Stimulated activated CD8-positive, alpha-beta memory T cell treated with anti-CD3 and anti-CD28 coated beads, Interleukin-4, amount 100 ng/mL, for 24 hours (primary cell): ENCODE results near the gene SNX3.
"Not testable (repeated sequence)": the region's sequence is repeated elsewhere in the genome, so short reads cannot be mapped to it uniquely, and the experiment has no call there.

Experiments
- DNase-seq: peaks from one replicate; pipeline ENCODE4 v3.0.0-alpha.2; 2020; ENCODE audit warnings: low read depth

SNX3 gene

DNA sequence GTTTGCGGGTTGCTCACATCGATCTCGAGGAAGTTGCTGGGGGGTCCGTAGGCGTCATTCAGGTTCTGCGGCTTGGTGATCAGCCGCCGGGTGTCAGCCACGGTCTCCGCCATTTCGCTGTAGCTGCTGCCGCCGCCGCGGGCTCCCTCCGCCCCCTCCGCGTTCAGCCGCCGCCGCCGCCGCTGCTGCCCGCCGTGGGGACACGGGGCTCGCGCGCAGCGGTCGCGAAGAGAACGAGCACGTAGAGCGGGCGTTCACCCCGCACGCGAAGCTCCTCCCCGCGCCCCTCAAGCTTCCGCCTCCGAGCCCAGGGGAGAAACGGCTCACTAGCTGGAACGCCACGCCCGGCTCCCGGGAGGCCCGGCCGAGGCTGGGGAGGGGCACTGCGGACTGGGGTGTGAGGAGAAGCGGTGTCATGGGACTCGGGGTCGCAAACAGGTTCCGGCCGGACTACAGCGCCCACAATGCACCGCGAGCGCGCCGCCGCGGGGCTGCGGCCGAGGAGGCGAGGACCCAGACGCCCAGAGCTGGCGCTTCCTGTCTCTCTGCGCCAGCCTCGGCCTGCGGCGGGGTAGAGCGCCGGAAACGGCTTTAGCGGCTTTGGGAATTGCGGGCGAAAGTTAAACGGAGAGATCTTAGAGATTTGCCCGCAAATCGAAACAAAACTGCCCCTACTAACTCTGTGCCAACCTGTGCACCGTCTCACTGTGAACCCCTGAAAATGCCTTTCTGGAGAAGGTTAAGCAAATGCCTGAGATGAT, at the start of gene SNX3:
Gene SNX3 (minus strand): TSS at position 232 of the 761 bp plus-strand sequence. CDS start 119 bp downstream, at position 113.
- peak; percentile 83 for DNase-seq

DNA sequence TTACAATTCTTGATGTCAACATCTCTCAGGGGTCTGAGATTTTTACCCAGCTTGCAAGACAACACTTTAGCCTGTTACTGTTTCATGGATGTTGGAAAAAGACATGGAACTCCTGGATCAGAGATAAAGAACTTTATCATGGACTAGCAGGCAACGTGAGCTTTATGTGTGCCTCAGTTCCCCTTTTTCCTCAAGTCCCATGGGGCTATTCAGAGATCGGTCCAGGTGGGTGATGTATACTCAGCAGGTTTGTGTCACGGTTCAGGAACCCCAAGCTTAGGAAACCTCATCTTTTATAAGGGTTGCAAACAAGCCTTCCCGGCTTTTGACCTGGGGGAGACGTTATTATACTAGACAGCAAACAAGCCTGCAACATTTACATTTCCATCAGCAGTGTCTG, 49.0 kb upstream of the SNX3 start:
- DNase-seq: no peak

DNA sequence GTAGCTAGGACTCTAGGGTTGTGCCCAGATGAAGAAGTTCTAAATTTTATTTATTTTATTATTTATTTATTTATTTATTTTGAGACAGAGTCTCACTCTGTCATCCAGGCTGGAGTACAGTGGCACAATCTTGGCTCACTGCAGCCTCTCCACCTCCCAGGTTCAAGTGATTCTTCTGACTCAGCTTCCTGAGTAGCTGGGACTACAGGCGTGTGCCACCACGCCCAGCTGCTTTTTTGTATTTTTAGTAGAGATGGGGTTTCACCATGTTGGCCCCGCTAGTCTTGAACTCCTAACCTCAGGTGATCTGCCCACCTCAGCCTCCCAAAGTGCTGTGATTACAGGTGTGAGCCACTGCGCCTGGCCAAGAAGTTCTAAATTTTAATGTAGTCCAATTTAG, 47.8 kb upstream of the SNX3 start:
- not testable (repeated sequence) for DNase-seq

DNA sequence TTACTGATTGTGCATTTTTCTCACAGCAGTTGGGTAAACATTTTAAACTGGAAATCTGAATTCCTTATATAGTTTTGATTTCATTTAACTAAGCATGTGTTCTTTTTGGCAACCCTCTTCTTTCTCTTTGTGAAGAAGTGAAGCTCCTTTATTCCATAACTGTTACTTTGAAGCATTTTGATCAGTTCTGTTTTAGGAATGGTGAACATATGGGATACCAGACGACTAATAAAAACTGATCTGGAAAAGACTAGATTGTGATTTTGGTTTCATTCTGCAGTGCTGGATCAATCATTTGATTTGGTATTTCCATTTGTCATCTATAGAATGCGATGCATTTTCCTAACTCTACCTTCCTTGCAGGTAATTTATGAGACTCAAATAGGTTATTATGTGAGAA, 43.8 kb upstream of the SNX3 start:
- no peak for DNase-seq

DNA sequence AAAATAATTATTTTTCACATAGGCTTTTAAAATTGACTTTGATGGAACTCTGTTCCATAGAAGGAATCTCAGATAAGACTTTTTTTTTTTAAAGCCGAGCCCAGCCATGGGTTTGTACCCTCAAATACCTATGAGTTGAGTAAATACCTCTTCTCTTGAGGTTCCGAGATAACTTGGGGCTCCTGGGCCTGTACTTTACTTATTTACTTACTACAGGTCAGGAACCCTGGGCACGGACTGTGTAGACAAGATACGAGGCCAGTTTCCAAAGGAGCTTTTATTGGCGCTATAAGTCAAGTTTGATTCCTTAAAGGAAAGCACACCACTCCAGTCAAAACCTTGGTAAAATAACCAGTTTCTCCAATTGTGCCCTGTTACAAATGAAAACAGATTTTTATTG, 41.5 kb upstream of the SNX3 start:
- DNase-seq: no peak

DNA sequence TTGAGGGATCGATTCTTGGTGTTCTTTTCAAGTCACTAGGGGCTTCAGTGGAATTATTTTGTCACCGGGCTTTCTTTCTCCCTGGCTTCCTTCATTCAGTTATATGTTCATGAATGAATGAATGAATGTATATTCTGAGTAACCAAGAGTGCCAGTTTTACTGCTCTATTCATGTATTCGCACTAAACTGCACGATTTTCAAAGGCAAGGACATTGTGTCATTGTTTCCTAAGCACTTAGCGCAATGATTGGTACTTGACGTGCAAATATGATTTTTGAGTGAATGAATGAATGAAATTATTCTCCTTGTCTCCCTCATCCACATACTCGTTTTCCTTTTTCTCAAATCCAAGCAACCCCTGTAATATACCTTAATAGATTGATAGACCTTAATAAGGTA, 34.8 kb upstream of the SNX3 start:
- DNase-seq: no peak

DNA sequence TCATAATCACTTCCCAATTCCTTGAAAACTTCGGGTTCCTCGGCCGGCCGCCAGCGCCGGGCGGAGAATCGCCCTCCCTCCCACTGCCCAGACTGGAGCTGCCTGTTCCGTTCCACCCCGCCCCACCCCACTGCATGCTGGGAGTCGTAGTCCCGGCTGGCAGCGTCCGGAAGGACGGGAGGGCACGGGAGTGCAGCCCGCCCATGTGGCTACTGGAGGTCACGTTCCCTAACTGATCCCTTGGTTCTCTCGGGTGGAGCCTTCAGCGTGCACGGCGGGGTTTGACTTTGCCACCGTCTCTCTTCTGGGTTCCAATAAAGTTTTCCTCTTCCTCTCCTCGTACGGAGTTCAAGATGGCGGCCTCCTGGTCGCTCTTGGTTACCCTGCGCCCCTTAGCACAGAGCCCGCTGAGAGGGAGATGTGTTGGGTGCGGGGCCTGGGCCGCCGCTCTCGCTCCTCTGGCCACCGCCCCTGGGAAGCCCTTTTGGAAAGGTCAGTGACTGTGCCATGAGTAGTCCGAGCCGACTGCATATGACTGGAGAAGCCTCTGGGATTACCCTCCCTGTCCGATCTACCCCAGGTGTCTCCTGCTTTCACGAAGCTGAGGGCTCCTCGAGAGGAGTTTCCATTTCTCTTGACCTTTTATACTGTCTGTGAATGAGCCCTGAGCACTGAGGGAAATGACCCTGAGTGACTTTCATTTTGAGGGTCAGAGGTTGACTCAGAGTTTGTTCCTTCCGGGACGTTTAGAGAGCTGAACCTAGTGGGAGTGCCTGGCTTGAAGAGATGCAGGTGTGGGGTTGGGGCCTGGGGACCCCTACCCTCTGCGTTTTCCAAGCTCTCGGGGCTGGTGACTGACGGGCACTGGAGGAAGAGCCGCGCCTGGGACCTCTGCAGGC, 34.1 kb upstream of the SNX3 start, which contains the start of gene AFG1L:
Gene AFG1L (plus strand): TSS at position 328 of the 899 bp plus-strand sequence. CDS start 26 bp downstream, at position 354.
- DNase-seq: peak; percentile 79

DNA sequence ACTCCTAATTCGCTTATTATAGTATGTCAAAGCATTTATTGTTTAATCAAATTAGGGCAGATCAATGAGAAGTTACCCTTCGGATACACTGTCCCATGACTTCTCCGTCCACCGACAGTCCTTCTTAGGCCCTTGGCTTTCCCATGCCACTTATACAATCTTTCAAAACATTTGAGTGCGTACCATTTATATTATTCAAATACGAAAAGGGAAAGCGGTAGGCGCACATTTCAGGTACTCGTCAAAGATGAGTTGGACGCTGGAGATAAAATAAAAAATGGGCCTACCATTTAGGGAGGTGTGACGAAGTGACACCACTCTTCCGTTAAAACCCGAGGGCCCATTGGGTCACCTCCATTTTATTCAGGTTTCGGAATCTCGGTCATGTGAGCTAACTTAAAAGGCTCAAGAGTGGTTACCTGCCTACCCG, 33.5 kb upstream of the SNX3 start:
- no peak for DNase-seq

DNA sequence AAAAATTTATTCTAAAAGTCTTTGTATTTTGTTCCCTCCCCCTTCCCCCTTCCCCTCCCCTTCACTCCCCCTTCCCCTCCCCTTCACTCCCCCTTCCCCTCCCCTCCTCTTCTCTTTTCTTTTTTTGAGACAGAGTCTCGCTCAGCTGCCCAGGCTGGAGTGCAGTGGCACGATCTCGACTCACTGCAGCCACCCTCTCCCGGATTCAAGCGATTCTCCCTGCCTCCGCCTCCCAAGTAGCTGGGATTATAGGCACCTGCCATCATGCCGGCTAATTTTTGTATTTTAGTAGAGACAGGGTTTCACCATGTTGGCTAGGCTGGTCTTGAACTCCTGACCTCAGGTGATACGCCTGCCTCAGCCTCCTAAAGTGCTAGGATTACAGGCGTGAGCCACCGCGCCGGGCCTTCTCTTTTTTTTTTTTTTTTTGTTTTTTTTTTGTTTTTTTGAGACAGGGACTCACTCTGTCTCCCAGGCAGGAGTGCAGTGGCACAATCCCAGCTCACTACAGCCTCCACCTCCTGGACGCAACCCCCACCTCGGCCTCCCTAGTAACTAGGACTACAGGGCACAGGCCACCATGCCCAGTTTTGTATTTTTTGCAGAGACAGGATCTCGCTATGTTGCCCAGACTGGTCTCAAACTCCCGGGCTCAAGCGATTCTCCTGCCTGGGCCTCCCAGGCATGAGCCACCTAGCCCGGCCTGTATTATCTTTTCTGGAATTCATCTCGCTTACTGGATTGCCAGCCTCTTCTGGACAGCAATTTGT, 32.9 kb upstream of the SNX3 start:
- DNase-seq: no peak

DNA sequence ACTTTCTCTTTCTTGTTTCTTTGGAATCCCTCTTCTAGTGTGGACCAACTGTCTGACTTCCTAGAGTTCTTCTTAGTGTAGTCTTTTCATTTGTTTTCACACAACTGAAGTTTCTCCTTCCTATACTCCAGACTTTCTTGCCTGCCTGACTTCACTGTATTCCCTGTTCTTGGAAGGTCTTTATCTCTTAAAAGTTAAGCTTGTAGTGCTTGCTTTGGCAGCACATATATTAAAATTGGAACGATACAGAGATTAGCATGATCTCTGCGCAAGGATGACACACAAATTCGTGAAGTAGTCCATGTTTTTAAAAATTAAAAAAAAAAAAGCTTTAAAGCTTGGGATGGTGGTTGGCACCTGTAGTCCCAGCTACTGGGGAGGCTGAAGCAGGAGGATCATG, 31.7 kb upstream of the SNX3 start:
- not testable (repeated sequence) for DNase-seq

DNA sequence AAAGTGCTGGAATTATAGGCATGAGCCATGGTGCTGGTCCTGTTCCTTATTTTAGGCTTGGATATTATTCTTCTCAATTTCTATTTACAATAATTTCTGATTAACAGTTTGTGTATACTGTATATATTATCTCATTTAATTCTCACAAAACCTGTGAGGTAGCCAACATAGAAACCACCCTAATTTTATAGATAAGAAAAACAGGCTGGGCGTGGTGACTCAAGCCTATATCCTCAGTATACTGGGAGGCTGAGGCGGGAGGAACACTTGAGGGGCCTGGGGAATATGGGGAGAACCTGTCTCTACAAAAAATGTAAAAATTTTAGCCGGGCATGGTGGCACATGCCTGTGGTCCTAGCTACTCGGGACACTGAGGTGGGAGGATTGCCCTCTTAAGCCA, 30.3 kb upstream of the SNX3 start:
- DNase-seq: no peak

DNA sequence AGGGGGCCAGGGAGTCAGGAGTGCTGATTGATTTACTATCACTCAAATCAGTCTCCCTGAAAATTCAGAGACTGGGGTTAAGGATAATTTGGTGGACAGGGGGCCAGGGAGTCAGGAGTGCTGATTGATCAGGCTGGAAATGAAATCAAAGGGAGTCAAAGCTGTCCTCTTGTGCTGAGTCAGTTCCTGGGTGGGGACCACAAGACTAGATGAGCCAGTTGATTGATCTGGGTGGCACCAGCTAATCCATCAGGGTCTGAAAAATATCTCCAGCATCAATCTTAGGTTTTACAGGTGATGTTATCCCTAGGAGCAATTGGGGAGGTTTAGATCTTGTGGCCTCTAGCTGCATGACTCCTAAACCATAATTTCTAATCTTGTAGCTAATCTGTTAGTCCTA, 27.9 kb upstream of the SNX3 start:
- no peak for DNase-seq

DNA sequence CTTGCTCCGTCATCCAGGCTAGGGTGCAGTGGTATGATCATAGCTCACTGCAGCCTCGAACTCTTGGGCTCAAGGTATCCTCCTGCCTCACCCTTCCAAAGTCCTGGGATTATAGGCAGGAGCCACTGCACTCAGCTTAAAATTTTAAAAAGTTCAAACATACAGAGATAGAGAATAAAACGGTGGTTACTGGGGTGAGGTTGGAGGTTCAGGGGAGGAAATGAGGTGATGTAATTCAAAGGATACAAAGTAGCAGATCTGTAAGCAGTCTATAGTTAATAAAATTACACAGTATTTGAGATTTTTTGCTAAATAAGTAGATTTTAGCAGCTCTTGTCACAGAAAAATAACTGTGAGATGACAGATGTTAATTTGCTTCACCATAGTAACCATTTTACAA, 26.5 kb upstream of the SNX3 start:
- no peak for DNase-seq

DNA sequence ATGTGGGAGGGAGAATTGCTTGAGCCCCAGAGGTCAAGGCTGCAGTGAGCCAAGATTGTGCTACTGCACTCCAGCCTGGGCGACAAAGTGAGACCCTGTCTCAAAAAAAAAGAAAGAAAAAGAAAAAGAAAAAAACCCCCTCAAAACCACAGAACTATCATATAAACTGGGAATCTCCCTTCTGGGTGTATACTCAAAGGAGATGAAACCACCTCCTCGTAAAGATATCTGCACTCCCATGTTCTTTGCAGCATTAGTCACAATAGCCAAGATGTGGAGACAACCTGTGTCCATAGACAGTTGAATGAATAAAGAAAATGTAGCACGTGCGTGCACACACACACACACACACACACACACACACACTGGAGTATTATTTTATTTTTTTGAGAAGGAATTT, 25.5 kb upstream of the SNX3 start:
- no peak for DNase-seq

DNA sequence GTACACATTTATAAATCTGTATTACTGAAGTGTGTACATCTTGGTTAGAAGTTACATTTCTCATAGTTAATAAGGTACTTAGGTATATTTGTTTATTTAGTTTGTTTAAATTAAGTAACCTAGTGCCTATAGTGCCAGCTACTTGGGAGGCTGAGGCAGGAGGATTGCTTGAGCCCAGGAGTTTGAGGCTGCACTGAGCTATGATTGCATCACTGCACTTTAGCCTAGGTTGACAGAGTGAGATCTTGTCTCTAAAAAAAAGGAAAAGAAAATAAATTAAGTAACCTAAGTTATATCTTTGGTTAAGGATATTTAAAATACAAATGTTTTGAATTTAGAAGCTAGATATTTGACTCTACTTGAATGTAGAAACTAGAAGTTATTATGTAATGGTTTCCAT, 24.5 kb upstream of the SNX3 start:
- no peak for DNase-seq

DNA sequence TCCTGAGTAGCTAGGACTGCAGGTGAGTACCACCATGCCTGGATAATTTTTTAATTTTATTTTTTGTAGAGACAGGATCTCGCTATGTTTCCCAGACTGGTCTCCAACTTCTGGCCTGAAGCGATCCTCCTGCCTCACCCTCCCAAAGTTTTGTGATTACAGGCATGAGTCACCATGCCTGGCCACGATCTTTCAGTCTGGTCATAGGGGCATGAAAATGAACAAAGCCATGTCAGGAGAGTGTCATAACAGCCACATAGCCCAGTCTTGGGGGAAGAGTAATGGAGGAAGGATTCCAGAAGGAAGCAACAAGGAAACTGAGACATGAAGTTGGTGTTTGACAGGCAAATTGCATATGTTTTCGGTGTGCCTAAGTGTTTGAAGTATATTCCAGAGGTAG, 17.0 kb upstream of the SNX3 start:
- DNase-seq: no peak

DNA sequence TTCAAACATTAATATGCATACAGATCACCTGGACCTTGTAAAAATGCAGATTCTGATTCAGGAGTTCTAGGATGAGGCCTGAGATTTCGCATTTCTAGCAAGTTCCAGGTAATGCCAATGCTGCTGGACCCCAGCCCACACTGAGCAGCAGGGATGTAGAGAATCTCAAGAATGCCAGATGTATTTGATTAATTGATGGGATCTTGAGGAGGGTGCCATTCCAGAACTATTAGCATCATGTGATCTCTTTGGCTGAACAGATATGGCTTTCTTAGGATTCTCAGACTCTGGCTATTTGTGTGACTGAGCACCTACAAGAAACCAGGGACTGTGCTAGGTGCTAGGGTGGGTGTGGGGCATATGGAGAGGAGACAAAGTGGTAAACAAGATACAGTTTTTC, 16.5 kb upstream of the SNX3 start:
- no peak for DNase-seq

DNA sequence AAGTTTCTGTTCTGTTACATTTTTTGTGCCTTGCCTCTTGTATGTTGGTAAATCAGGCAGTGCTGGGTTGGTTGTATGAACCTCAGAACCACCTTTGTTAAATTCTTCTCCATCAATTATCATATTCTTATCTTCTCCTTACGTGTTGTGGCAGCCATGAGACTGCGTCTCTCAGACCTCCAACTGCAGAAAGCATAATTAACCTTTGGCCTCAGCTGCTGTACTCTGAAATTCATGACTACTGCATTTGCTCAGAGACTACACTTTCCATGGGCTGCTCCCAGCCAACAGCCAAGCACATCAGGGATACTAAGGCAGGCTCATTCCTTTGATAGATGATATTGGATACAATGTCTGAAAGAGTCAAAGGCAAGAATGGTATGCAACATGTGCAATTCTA, 15.1 kb upstream of the SNX3 start:
- no peak for DNase-seq

DNA sequence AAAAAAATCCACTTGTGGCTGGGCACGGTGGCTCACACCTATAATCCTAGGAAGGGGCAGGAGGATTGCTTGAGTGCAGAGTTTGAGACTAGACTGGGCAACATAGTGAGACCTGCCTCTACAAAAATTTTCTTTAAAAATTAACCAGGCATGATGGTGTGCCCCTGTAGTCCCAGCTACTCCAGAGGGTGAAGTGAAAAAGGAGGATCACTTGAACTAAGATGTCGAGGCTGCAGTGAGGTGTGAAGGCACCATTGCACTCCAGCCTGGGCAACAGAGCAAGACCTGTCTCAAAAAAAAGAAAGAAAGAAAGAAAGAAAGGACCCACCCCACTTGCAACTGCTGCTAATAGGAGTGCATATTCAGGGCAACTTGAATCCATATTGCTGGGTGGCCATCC, 13.7 kb upstream of the SNX3 start:
- DNase-seq: no peak

DNA sequence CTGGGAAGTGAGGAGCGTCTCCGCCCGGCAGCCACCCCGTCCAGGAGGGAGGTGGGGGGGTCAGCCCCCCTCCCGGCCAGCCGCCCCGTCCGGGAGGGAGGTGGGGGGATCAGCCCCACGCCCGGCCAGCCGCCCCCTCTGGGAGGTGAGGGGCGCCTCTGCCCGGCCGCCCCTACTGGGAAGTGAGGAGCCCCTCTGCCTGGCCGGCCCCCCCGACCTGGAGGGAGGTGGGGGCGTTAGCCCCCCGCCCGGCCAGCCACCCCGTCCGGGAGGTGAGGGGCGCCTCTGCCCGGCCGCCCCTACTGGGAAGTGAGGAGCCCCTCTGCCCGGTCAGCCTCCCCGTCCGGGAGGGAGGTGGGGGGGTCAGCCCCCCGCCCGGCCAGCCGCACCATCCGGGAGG, 9.1 kb upstream of the SNX3 start:
- DNase-seq: not testable (repeated sequence)

DNA sequence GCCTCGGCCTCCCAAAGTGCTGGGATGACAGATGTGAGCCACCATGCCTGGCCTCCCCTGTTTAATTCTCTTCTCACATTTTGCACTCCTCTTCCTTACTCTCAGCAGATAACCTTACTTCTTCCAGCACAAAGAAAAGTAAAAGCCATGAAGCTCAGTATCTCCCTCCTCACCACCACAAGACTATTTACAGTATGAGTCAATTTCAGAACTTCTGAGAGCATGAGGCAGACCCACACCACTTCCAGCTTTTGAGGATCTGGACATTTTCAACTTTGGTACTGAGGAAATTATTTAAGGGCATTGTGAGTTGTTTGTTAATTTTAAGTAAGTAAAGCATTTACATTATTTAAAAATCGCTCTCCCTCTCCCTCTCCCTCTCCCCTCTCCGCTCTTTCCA, 8.0 kb upstream of the SNX3 start:
- no peak for DNase-seq

DNA sequence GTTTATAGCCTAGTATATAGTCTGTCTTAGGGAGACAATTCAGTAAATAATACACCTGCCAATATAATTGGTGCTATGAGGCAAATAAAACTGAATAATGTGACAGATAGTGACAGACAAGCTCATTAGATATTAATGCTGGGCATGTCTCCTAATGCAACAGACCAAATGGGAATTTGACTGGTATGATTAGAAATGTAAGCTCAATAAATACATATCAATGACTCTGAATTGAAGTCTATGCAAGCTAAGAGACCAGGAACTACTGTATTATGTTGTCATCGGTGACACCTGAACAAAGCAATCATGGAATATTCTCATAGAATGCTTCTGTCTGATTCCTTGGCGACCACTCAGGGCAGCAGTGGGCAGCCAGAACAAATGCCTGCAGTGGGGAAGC, 2.5 kb upstream of the SNX3 start:
- DNase-seq: no peak
